Effector memory CD8-positive, alpha-beta T cell (primary cell): ENCODE results near the gene CFLAR.
A peak's percentile ranks its signal among the peaks of the same experiment; 100 is the strongest.
"Not testable (repeated sequence)": the region's sequence is repeated elsewhere in the genome, so short reads cannot be mapped to it uniquely, and the experiment has no call there.

ENCODE experiments used
- ATAC-seq: fragments of 150-1000 bp; cut with Tn5 transposase; replicated peaks from 2 replicates; pipeline ENCODE4 v1.10.0; 2021; ENCODE audit warnings: mild to moderate bottlenecking, moderate library complexity
- DNase-seq, 3 experiments: peaks; one replicate each; pipeline ENCODE4 v3.0.0; 2021
- H3K27ac Mint-ChIP-seq, 2 donors: one replicate each; pipeline ENCODE4 v1.8.0; 2022; ENCODE audit warnings: mild to moderate bottlenecking in 2 of 2, mixed read lengths in 2 of 2, moderate library complexity in 2 of 2
- H3K27me3 Mint-ChIP-seq, 2 donors: one replicate each; pipeline ENCODE4 v1.8.0; 2022; ENCODE audit warnings: mixed read lengths in 2 of 2
- H3K36me3 Mint-ChIP-seq: one replicate; pipeline ENCODE4 v1.8.0; 2022; ENCODE audit warnings: mild to moderate bottlenecking, moderate library complexity, mixed read lengths; ENCODE audit not compliant: insufficient read depth
- H3K4me1 Mint-ChIP-seq, 2 donors: one replicate each; pipeline ENCODE4 v1.8.0; 2022; ENCODE audit warnings: low read depth in 2 of 2, mixed read lengths in 2 of 2
- H3K4me3 Mint-ChIP-seq, 2 donors: one replicate each; pipeline ENCODE4 v1.8.0; 2022; ENCODE audit warnings: mild to moderate bottlenecking in 2 of 2, mixed read lengths in 2 of 2, moderate library complexity in 2 of 2
- H3K9me3 Mint-ChIP-seq, 2 donors: one replicate each; pipeline ENCODE4 v1.8.0; 2022; ENCODE audit warnings: mixed read lengths in 2 of 2

CFLAR gene

GRCh38 chr2:201157694-201158093 is 41.7 kb downstream of the CFLAR start:
- H3K9me3 Mint-ChIP-seq: no peaks in the 10 kb centered on the region
- no peak overlapping the region for H3K4me3 Mint-ChIP-seq
- H3K36me3 Mint-ChIP-seq: peaks cover 90% of the 10 kb centered on the region
- H3K4me1 Mint-ChIP-seq: peaks cover 20 to 37% of the 10 kb centered on the region in 2 donors
- DNase-seq (no peak), ATAC-seq (no peak)
- peak overlapping the region; percentile 86 to 95 for H3K27ac Mint-ChIP-seq
- H3K27me3 Mint-ChIP-seq: no peaks in the 10 kb centered on the region

- ATAC-seq: peak; percentile 89
- no peaks in the 10 kb centered on the region for H3K27me3 Mint-ChIP-seq
Observed at GRCh38 chr2:201158111-201158929, 42.4 kb downstream of the CFLAR start.

GRCh38 chr2:201164166-201164565 is 48.2 kb downstream of the CFLAR start:
- H3K27ac Mint-ChIP-seq: peak overlapping the region; percentile 35 to 64
- peaks cover 0 to 8% of the 10 kb centered on the region in 2 donors for H3K9me3 Mint-ChIP-seq
- H3K36me3 Mint-ChIP-seq: peaks cover 83% of the 10 kb centered on the region
- ATAC-seq (no peak), DNase-seq (no peak)
- no peaks in the 10 kb centered on the region for H3K27me3 Mint-ChIP-seq
- no peak overlapping the region for H3K4me3 Mint-ChIP-seq
- peaks cover 4 to 9% of the 10 kb centered on the region in 2 donors for H3K4me1 Mint-ChIP-seq

More at GRCh38 chr2:201158111-201158929, 42.4 kb downstream of the CFLAR start:
- Mint-ChIP-seq H3K36me3 (peaks cover 90% of the 10 kb centered on the region), H3K4me3 (no peak overlapping the region), H3K27ac (peak overlapping the region; percentile 86 to 95), H3K4me1 (peaks cover 18 to 36% of the 10 kb centered on the region in 2 donors), H3K9me3 (no peaks in the 10 kb centered on the region)
- DNase-seq: peak; percentile 45 to 61 (median 53)

- no peak for ATAC-seq
- peaks cover 4 to 12% of the 10 kb centered on the region in 2 donors for H3K9me3 Mint-ChIP-seq
- no peak overlapping the region for H3K27ac Mint-ChIP-seq
- H3K27me3 Mint-ChIP-seq: no peaks in the 10 kb centered on the region
- peaks cover 0 to 5% of the 10 kb centered on the region in 2 donors for H3K4me1 Mint-ChIP-seq
- peaks cover 50% of the 10 kb centered on the region for H3K36me3 Mint-ChIP-seq
- no peak overlapping the region for H3K4me3 Mint-ChIP-seq
- no peak for DNase-seq
Observed at GRCh38 chr2:201167546-201167945, 51.6 kb downstream of the CFLAR start.

GRCh38 chr2:201168496-201168895 is 52.5 kb downstream of the CFLAR start:
- not testable (repeated sequence) for H3K4me1 Mint-ChIP-seq, H3K27me3 Mint-ChIP-seq, ATAC-seq, DNase-seq, H3K4me3 Mint-ChIP-seq, H3K27ac Mint-ChIP-seq
- H3K9me3 Mint-ChIP-seq: peaks cover 4 to 12% of the 10 kb centered on the region in 2 donors
- peaks cover 40% of the 10 kb centered on the region for H3K36me3 Mint-ChIP-seq

- Mint-ChIP-seq H3K4me3 (no peak overlapping the region), H3K4me1 (peaks cover 4 to 6% of the 10 kb centered on the region in 2 donors), H3K9me3 (peaks cover 4 to 12% of the 10 kb centered on the region in 2 donors), H3K27me3 (no peaks in the 10 kb centered on the region), H3K27ac (no peak overlapping the region), H3K36me3 (peaks cover 13% of the 10 kb centered on the region)
- no peak for DNase-seq
- ATAC-seq: no peak
Observed at GRCh38 chr2:201171259-201171814, 55.4 kb downstream of the CFLAR start.

GRCh38 chr2:201172279-201172678 is 56.3 kb downstream of the CFLAR start:
- H3K36me3 Mint-ChIP-seq: peaks cover 4% of the 10 kb centered on the region
- H3K27me3 Mint-ChIP-seq: no peaks in the 10 kb centered on the region
- DNase-seq (no peak), ATAC-seq (no peak)
- H3K27ac Mint-ChIP-seq: no peak overlapping the region
- no peak overlapping the region for H3K4me3 Mint-ChIP-seq
- peaks cover 8 to 9% of the 10 kb centered on the region in 2 donors for H3K4me1 Mint-ChIP-seq
- peaks cover 4 to 12% of the 10 kb centered on the region in 2 donors for H3K9me3 Mint-ChIP-seq

GRCh38 chr2:201174687-201175086 is 58.7 kb downstream of the CFLAR start:
- H3K27ac Mint-ChIP-seq: peak overlapping the region; percentile 77 to 88
- no peaks in the 10 kb centered on the region for H3K27me3 Mint-ChIP-seq
- H3K4me1 Mint-ChIP-seq: peaks cover 11 to 12% of the 10 kb centered on the region in 2 donors
- H3K9me3 Mint-ChIP-seq: peaks cover 0 to 4% of the 10 kb centered on the region in 2 donors
- ATAC-seq: no peak
- no peak for DNase-seq
- peaks cover 2% of the 10 kb centered on the region for H3K36me3 Mint-ChIP-seq
- H3K4me3 Mint-ChIP-seq: no peak overlapping the region

GRCh38 chr2:201176081-201176481 is 60.1 kb downstream of the CFLAR start:
- Mint-ChIP-seq H3K4me1 (peaks cover 11 to 12% of the 10 kb centered on the region in 2 donors), H3K27me3 (no peaks in the 10 kb centered on the region), H3K9me3 (peaks cover 0 to 4% of the 10 kb centered on the region in 2 donors), H3K27ac (peak overlapping the region; percentile 77 to 88), H3K4me3 (no peak overlapping the region), H3K36me3 (peaks cover 2% of the 10 kb centered on the region)
- DNase-seq (no peak), ATAC-seq (no peak)

- Mint-ChIP-seq H3K9me3 (no peaks in the 10 kb centered on the region), H3K4me3 (no peak overlapping the region), H3K27me3 (no peaks in the 10 kb centered on the region), H3K36me3 (peaks cover 4% of the 10 kb centered on the region), H3K27ac (peak overlapping the region in 1 of 2 donors; percentile 75), H3K4me1 (peaks cover 21 to 25% of the 10 kb centered on the region in 2 donors)
- no peak for ATAC-seq
- DNase-seq: no peak
Observed at GRCh38 chr2:201180010-201180409, 64.0 kb downstream of the CFLAR start.

GRCh38 chr2:201182650-201183364 is 66.8 kb downstream of the CFLAR start, which contains the start of gene CASP10:
Gene CASP10 (plus strand): TSS chr2:201183141. CDS start chr2:201185778, 2,637 bp downstream.
- H3K27ac Mint-ChIP-seq: peak within 1 kb of the TSS; percentile 91 to 94
- H3K4me1 Mint-ChIP-seq: peaks cover 23 to 28% of the 10 kb centered on the region in 2 donors
- ATAC-seq: peak; percentile 86
- peak in 1 of 3 experiments; percentile 11 for DNase-seq
- H3K27me3 Mint-ChIP-seq: no peaks in the 10 kb centered on the region
- H3K36me3 Mint-ChIP-seq: peaks cover 5% of the 10 kb centered on the region
- no peaks in the 10 kb centered on the region for H3K9me3 Mint-ChIP-seq
- peak within 1 kb of the TSS; percentile 88 to 91 for H3K4me3 Mint-ChIP-seq

GRCh38 chr2:201183365-201183727 is 67.4 kb downstream of the CFLAR start:
- H3K27ac Mint-ChIP-seq: peak overlapping the region; percentile 91 to 94
- DNase-seq: no peak
- no peaks in the 10 kb centered on the region for H3K9me3 Mint-ChIP-seq
- peak; percentile 58 for ATAC-seq
- H3K4me1 Mint-ChIP-seq: peaks cover 23 to 28% of the 10 kb centered on the region in 2 donors
- peaks cover 9% of the 10 kb centered on the region for H3K36me3 Mint-ChIP-seq
- H3K4me3 Mint-ChIP-seq: peak overlapping the region; percentile 88 to 91
- no peaks in the 10 kb centered on the region for H3K27me3 Mint-ChIP-seq

- H3K27me3 Mint-ChIP-seq, ATAC-seq, H3K9me3 Mint-ChIP-seq, DNase-seq: not testable (repeated sequence)
- H3K27ac Mint-ChIP-seq: peak overlapping the region; percentile 91 to 94
- peaks cover 23 to 28% of the 10 kb centered on the region in 2 donors for H3K4me1 Mint-ChIP-seq
- H3K4me3 Mint-ChIP-seq: peak overlapping the region; percentile 88 to 91
- H3K36me3 Mint-ChIP-seq: peaks cover 10% of the 10 kb centered on the region
Observed at GRCh38 chr2:201183835-201184234, 67.9 kb downstream of the CFLAR start.
